Measurements from ENCODE around the gene CRYL1.
A peak's percentile ranks its signal among the peaks of the same experiment; 100 is the strongest.
"Not testable (repeated sequence)": the region's sequence is repeated elsewhere in the genome, so short reads cannot be mapped to it uniquely, and the experiment has no call there.

Gene CRYL1

GRCh38 chr13:20446405-20446804 lies 79.3 kb downstream of the CRYL1 start:
- no peak for DNase-seq

GRCh38 chr13:20442798-20443381 lies 82.8 kb downstream of the CRYL1 start:
- no peak for DNase-seq

- no peak for DNase-seq
These were observed 83.3 kb downstream of the CRYL1 start for GRCh38 chr13:20442375-20442774.

GRCh38 chr13:20441879-20442278 lies 83.8 kb downstream of the CRYL1 start:
- DNase-seq: no peak

- no peak for DNase-seq
These were observed 84.6 kb downstream of the CRYL1 start for GRCh38 chr13:20441056-20441455.

GRCh38 chr13:20439261-20439660 lies 86.4 kb downstream of the CRYL1 start:
- no peak for DNase-seq

GRCh38 chr13:20438801-20439200 lies 86.9 kb downstream of the CRYL1 start:
- peak; percentile 4 for DNase-seq

- DNase-seq: no peak
These were observed 89.2 kb downstream of the CRYL1 start for GRCh38 chr13:20436505-20436904.

GRCh38 chr13:20435616-20436368 lies 89.9 kb downstream of the CRYL1 start:
- DNase-seq: no peak

- not testable (repeated sequence) for DNase-seq
These were observed 91.4 kb downstream of the CRYL1 start for GRCh38 chr13:20434210-20434609.

- no peak for DNase-seq
These were observed 93.8 kb downstream of the CRYL1 start for GRCh38 chr13:20431687-20432384.

GRCh38 chr13:20431080-20431479 lies 94.6 kb downstream of the CRYL1 start:
- no peak for DNase-seq

GRCh38 chr13:20430296-20430695 lies 95.4 kb downstream of the CRYL1 start:
- DNase-seq: no peak

- no peak for DNase-seq
These were observed 96.0 kb downstream of the CRYL1 start for GRCh38 chr13:20429682-20430081.

GRCh38 chr13:20428666-20429644 lies 96.7 kb downstream of the CRYL1 start:
- no peak for DNase-seq

- DNase-seq: no peak
These were observed 98.8 kb downstream of the CRYL1 start for GRCh38 chr13:20426766-20427448.

GRCh38 chr13:20425819-20426219 lies 99.8 kb downstream of the CRYL1 start:
- no peak for DNase-seq

- DNase-seq: peak; percentile 14
These were observed 100.7 kb downstream of the CRYL1 start for GRCh38 chr13:20424949-20425348.

GRCh38 chr13:20424559-20424852 lies 101.2 kb downstream of the CRYL1 start:
- DNase-seq: no peak

- no peak for DNase-seq
These were observed 103.3 kb downstream of the CRYL1 start for GRCh38 chr13:20422362-20422761.

- DNase-seq: no peak
These were observed 104.7 kb downstream of the CRYL1 start for GRCh38 chr13:20420938-20421337.

- DNase-seq: no peak
These were observed 106.7 kb downstream of the CRYL1 start for GRCh38 chr13:20418953-20419352.

Data from DMS79 treated with DMSO at 0.1 percent for 48 hours (cell line).